HG02588 (cell line): ENCODE results near the gene SLC19A2.
A peak's percentile ranks its signal among the peaks of the same experiment; 100 is the strongest.

Experiments used
- ATAC-seq: cut with Tn5 transposase; IDR thresholded peaks from one replicate; pipeline ENCODE4 v1.9.1; 2021; ENCODE audit warnings: mild to moderate bottlenecking, moderate library complexity; ENCODE audit not compliant: unreplicated experiment

SLC19A2 gene

DNA sequence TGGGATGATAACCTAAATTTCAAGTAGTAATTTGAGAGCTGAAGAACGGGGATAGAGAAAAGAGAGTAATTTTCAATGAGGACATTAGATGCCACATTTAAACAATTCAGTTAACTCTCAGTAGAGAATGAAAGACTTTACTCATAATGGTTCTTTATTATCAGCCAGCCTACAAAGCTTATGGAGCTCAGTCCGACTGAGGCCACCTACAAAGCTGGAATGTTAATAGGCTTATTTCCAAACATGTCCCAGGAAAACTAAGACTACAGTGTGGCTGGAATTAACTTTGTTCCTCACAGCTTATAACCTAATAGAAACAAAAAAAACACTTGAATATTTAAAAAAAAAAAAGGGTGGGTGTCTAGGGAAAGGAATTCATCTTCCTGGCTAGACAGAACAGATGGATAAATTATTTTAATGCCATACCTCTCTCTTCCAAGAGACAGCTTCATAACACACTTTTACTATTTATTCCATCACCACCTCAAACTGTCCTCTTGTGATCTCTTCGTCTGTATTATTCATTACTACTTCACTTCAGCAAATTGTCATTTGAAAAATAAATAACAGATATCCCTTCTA lies 9.8 kb downstream of the SLC19A2 start:
- no peak for ATAC-seq

- ATAC-seq: no peak
These were observed 11.3 kb downstream of the SLC19A2 start for GRCh38 chr1:169474302-169474995.

- no peak for ATAC-seq
These were observed 12.4 kb downstream of the SLC19A2 start for GRCh38 chr1:169473347-169473746.

DNA sequence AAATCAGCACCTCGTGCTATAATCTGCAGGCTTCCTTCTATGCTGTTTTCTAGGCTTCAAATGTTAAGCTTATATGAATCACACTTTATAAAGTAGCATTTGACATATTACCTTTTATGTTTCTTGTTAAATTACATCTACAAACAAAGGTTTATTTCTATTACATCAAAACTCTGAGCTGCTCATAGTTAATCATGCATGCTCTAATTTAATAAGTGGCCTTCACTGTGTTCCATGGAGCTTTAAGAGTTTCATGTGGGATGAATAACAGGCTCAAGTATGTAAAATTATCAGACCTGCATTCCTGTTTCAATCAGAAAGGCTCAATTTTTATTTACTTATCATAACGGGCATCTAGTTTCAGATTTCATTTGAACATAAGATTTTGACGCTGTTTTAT lies 13.0 kb downstream of the SLC19A2 start:
- ATAC-seq: no peak

DNA sequence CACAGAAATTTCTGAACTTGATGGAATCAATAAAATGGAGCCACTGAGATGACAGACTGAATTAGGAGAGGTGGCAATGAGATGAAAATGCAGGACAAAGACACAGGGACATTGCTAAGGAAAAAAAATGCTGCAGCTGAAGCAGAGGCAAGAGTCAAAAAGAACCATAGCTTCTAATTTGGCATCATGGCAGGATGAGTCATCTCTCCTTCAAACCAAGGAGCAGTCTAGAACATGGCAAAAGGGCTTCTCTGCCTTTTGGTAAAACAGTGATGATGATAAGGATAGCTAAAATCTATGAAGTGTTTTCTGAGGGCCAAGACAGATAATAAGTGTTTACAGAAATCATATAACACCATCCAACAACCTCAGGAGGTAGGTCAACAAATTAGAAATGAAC lies 16.8 kb downstream of the SLC19A2 start:
- ATAC-seq: no peak

DNA sequence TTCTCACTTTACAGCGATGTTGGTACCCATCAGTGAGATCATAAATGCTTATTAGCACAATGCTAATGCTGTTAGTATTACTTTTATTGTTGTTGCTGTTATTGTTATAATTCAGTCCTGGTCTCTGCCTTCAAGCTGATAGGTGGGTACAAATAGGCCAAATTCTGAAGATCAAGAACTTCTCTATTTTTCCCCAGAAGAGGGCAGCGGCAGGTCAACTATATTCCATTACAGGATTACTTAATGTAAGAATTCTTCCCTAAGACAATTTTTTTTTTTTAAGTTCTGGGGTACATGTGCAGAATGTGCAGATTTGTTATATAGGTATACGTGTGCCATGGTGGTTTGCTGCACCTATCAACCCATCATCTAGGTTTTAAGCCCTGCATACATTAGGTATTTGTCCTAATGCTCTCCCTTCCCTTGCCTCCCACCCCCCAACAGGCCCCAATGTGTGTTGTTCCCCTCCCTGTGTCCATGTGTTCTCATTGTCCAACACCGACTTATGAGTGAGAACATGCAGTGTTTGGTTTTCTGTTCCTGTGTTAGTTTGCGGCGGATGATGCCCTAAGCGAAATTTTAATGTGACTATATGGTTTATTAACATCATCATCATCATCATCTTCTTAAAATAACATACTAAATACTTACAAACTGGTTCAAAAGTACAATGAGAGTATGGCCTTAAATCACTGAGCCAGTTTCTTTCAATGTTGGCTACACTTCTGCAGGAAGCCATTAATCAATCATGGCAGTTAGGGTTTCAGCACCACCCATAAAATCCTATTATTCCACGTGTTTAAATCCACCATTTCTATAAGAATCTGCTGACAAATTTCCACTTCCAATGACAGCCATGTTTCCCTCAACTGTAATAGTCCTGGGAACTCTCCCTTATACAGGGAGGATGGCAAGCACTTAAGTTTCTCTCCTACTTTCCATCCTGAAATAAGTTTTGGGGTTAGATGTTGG lies 19.2 kb downstream of the SLC19A2 start:
- no peak for ATAC-seq

- ATAC-seq: no peak
These were observed 20.5 kb downstream of the SLC19A2 start for GRCh38 chr1:169465281-169465680.

- no peak for ATAC-seq
These were observed 23.4 kb downstream of the SLC19A2 start for GRCh38 chr1:169462385-169462784.

DNA sequence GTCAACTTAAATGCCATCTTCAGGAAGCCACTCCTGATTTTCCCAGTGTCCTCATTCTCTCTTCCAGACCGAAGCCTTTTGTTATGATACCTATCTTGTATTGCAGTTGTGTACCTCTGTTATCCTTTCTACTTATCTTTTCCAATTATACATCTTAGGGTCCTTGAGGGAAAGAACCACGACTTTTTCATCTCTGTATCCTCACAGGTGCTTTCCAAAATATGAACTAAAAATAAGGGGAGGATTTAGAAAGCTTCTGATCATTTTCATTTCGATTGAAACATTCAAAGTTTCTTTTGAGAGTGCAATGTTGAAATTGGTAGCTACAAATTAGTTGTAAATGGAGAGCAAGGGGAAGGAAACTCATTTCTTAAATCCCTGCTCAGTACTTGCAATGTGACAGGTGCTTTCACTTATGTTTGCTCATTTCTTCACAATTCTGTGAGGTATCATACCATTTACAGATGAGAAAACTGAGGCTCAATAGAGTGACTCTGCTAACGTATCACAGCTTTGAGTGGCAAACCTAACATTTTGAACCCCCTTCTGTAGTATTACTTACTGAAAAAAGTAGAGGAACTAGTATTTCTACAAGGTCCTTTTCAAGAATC lies 24.2 kb downstream of the SLC19A2 start:
- ATAC-seq: no peak

DNA sequence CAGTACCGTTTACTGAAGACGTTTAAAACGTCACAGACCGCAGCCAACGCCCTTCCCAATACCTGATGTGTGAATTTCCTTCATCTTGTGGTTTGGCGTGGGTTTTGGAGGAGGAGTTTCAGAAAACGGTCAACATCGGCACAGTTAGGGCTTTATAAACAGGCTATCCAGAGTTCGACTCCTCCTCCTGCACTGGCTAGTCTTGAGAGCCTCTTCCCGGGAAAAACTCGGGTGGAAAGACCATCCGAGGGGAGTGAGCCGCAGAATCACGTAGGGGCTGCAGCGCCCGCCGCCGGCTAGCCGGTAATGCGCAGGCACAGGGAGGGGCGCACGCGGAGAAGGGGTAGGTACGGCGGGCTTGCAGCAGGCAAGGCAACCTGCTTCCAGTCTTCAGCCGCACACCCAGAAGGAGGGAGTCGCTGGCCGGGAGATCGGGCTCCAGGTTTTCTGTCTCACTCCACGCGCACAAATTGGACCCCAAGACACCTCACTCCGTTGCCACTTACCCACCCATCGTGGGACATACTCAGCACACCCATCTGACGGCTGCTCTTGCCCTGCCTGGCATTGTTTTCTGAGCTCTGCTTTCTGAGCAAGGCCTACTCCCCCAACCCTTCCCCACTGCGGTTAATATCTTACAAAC lies 25.4 kb downstream of the SLC19A2 start:
- ATAC-seq: no peak

GRCh38 chr1:169457443-169457842 lies 28.3 kb downstream of the SLC19A2 start:
- ATAC-seq: no peak

DNA sequence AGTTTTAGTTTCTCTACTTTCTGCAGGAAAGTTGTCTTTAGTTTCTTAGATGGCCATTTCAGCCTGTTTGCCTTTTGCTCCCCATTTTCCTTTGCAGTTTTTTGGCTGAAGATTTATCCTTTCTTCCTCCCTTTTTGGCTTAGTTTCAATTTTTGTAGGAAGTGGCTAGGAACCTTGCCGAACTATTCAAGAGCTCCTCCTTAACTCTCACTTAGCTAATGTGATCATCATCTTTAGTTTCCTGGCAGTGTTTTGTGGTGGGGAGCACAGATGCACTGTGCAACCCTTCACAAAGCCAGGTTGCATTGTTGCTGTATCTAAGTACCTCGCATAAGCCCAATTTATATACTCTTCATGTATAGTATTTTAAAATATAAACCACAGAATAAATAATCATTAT lies 29.7 kb downstream of the SLC19A2 start:
- ATAC-seq: no peak

GRCh38 chr1:169452921-169453320 lies 32.8 kb downstream of the SLC19A2 start:
- ATAC-seq: no peak

GRCh38 chr1:169451218-169451824 lies 34.4 kb downstream of the SLC19A2 start:
- ATAC-seq: no peak

GRCh38 chr1:169443923-169444322 lies 41.8 kb downstream of the SLC19A2 start:
- ATAC-seq: no peak

DNA sequence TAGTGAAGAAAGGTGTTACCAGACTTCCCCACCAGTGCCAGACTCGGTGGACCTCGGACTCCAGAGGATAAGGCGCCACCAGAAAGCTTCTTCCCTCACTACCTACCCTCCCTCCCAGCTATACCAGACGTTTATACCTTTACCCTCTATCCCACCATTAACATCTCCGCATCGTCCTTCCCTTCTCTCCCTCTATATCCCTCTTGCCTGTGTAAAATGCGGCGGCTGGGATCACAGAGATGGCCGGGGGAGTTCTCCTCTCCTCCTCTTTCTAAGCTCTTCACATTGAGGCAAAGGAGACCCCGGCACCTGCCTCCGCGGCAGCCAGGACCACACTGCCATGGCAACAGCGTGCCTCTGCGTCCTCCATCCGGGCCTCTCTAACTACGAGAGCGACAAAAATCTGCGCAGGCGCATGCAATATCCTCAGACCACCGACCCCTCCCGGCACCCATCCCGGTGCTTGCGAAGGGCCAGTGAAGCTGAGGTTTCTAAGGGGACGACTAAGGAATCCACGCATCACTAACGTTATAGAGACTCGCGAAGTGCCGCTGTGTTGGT lies 58.6 kb downstream of the SLC19A2 start, which contains the start of gene CCDC181:
TSS of gene CCDC181 (minus strand) at position 394 of the 561 bp plus-strand sequence. CDS start 2,547 bp downstream, outside the sequence.
- peak; percentile 94 for ATAC-seq

- no peak for ATAC-seq
These were observed 59.5 kb downstream of the SLC19A2 start for GRCh38 chr1:169426174-169426705.

DNA sequence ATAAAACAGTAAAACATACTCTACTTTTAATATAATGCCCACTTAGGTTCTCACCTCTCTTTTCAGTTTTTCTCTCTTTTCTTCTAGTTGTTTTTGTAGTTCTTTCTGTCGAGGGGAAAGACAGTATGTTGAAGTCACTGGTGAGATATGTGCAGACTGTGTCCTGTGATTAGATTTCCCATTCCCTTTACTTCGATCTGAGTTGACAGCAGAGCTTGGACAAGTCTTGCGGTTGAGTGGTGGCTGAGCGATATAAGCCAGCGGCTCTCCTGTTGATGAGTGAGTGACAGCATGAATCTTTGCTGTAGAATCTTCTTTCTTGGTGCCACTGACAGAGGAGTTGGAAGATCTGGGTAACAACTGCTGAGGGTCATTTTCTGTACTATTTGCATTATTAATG lies 64.4 kb downstream of the SLC19A2 start:
- ATAC-seq: no peak

- no peak for ATAC-seq
These were observed 70.8 kb downstream of the SLC19A2 start for GRCh38 chr1:169414952-169415351.
